SK-N-SH (cell line): ENCODE measurements around the gene FADS1. TPM values are rescaled to one million over a fixed set of nuclear protein-coding genes. Genes with fewer than 3 reads are reported as not detected.

Source experiments
- CTCF ChIA-PET: fragments of 300-600, 350-600 bp; formaldehyde crosslinking; extraction: SDS; loops from one replicate; lab custom pipeline; 2021; lab: Yijun Ruan, JAX
- POLR2A ChIA-PET: fragments of 350-600 bp; sonication (Branson Sonifier 250); formaldehyde crosslinking; extraction: SDS; loops from one replicate; lab custom pipeline; 2020; ENCODE audit warnings: antibody characterized with exemption, inconsistent platforms; lab: Yijun Ruan, JAX
- DNase-seq: peaks from one replicate; pipeline ENCODE4 v3.0.0; 2012
- H2AFZ ChIP-seq: fragments of 200-600 bp; sonication (generic); 2 replicates; pipeline ENCODE4 v1.8.1; 2016; ENCODE audit warnings: antibody characterized with exemption, mild to moderate bottlenecking, low read depth
- H3F3A ChIP-seq: fragments of 200-600 bp; sonication (generic); replicated peaks from 2 replicates; pipeline ENCODE3; 2016; ENCODE audit warnings: antibody characterized with exemption, mild to moderate bottlenecking; ENCODE audit not compliant: insufficient read depth
- H3K27ac ChIP-seq, 2 experiments: fragments of 200-500 bp in 1 of 2; fragments of 200-600 bp in 1 of 2; sonication (Bioruptor generic) in 1 of 2; sonication (generic), shearing (Covaris generic) in 1 of 2; 2 replicates each; pipeline versions ENCODE4 v1.5.1 to v1.6.1; 2014 to 2016; ENCODE audit warnings: low read depth in 2 of 2, inconsistent platforms in 1 of 2, low read length in 1 of 2, mild to moderate bottlenecking in 1 of 2, mixed read lengths in 1 of 2
- H3K27me3 ChIP-seq: fragments of 200-600 bp; sonication (generic), shearing (Covaris generic); 2 replicates; pipeline ENCODE4 v1.6.1; 2016; ENCODE audit warnings: mixed run types; ENCODE audit not compliant: insufficient read depth
- H3K36me3 ChIP-seq, 2 experiments: fragments of 200-500 bp in 1 of 2; fragments of 200-600 bp in 1 of 2; sonication (Bioruptor generic) in 1 of 2; sonication (generic) in 1 of 2; replicated peaks in 1 of 2; 2 replicates each; pipeline versions ENCODE3 to v1.5.1; 2014 to 2016; ENCODE audit warnings: low read length in 1 of 2, mild to moderate bottlenecking in 1 of 2; ENCODE audit not compliant: insufficient read depth in 2 of 2, control insufficient read depth in 1 of 2
- H3K4me1 ChIP-seq, 2 experiments: fragments of 200-500 bp in 1 of 2; fragments of 200-600 bp in 1 of 2; sonication (Bioruptor generic) in 1 of 2; sonication (generic), shearing (Covaris generic) in 1 of 2; 2 replicates each; pipeline versions ENCODE4 v1.5.1 to v1.6.1; 2014 to 2016; ENCODE audit warnings: low read depth in 1 of 2, low read length in 1 of 2, mixed run types in 1 of 2; ENCODE audit not compliant: insufficient read depth in 2 of 2, control insufficient read depth in 1 of 2
- H3K4me2 ChIP-seq: fragments of 200-600 bp; sonication (generic), shearing (Covaris generic); 2 replicates; pipeline ENCODE4 v1.6.1; 2017; ENCODE audit warnings: mixed run types
- H3K4me3 ChIP-seq, 2 experiments: fragments of 200-500 bp in 1 of 2; fragments of 200-600 bp in 1 of 2; sonication (Bioruptor generic) in 1 of 2; sonication (generic), shearing (Covaris generic) in 1 of 2; 2 replicates each; pipeline versions ENCODE4 v1.5.1 to v1.8.1; 2014 to 2016; ENCODE audit warnings: low read depth in 2 of 2, inconsistent platforms in 1 of 2, low read length in 1 of 2, mild to moderate bottlenecking in 1 of 2, mixed read lengths in 1 of 2, moderate library complexity in 1 of 2
- H3K79me2 ChIP-seq: fragments of 200-600 bp; sonication (generic); 2 replicates; pipeline ENCODE4 v1.8.1; 2017; ENCODE audit warnings: mild to moderate bottlenecking; ENCODE audit not compliant: insufficient read depth
- H3K9ac ChIP-seq: fragments of 200-600 bp; sonication (generic); 2 replicates; pipeline ENCODE4 v1.6.1; 2017; ENCODE audit warnings: mixed run types
- H3K9me2 ChIP-seq: fragments of 200-600 bp; sonication (generic); 2 replicates; pipeline ENCODE4 v1.6.1; 2017; ENCODE audit warnings: mixed run types
- H3K9me3 ChIP-seq: fragments of 200-600 bp; sonication (generic); 2 replicates; pipeline ENCODE4 v1.6.1; 2017; ENCODE audit warnings: mixed run types, mild to moderate bottlenecking, moderate library complexity
- H4K20me1 ChIP-seq: fragments of 200-600 bp; sonication (generic); 2 replicates; pipeline ENCODE4 v1.6.1; 2017; ENCODE audit warnings: mild to moderate bottlenecking, mixed run types; ENCODE audit not compliant: insufficient read depth
- ELF1 ChIP-seq: IDR thresholded peaks from 2 replicates; pipeline ENCODE4 v1.4.0; 2012
- EP300 ChIP-seq, 2 experiments: IDR thresholded peaks; 2 replicates each; pipeline versions ENCODE4 v1.4.0 to v1.6.1; 2012; ENCODE audit warnings: borderline replicate concordance in 1 of 2, low read depth in 1 of 2, low read length in 1 of 2
- EZH2phosphoT487 ChIP-seq: fragments of 200-600 bp; sonication (generic); IDR thresholded peaks from 2 replicates; pipeline ENCODE4 v1.6.1; 2017; ENCODE audit warnings: low read depth, mixed run types, mild to moderate bottlenecking, antibody characterized with exemption, moderate library complexity, borderline replicate concordance
- FOSL2 ChIP-seq: IDR thresholded peaks from 2 replicates; pipeline ENCODE4 v1.4.0; 2012; ENCODE audit warnings: low read depth, mild to moderate bottlenecking, moderate library complexity, borderline replicate concordance
- GABPA ChIP-seq: IDR thresholded peaks from 2 replicates; pipeline ENCODE4 v1.4.0; 2012; ENCODE audit warnings: low read depth, mild to moderate bottlenecking
- JUND ChIP-seq: IDR thresholded peaks from 2 replicates; pipeline ENCODE4 v1.4.0; 2012
- MXI1 ChIP-seq: IDR thresholded peaks from 2 replicates; pipeline ENCODE4 v1.6.1; 2012; ENCODE audit warnings: mild to moderate bottlenecking, low read depth, low read length, improper control_type of control experiment
- RCOR1 ChIP-seq: fragments of 150-350 bp; IDR thresholded peaks from 2 replicates; pipeline ENCODE4 v1.6.1; 2017; ENCODE audit warnings: antibody characterized with exemption, low read length
- RFX5 ChIP-seq: IDR thresholded peaks from 2 replicates; pipeline ENCODE4 v1.6.1; 2012; ENCODE audit warnings: mild to moderate bottlenecking, improper control_type of control experiment, low read length
- TAF1 ChIP-seq: IDR thresholded peaks from 2 replicates; pipeline ENCODE4 v1.6.1; 2012; ENCODE audit warnings: low read depth, mild to moderate bottlenecking, low read length, moderate library complexity, borderline replicate concordance
- USF2 ChIP-seq: fragments of 150-350 bp; IDR thresholded peaks from 2 replicates; pipeline ENCODE4 v1.6.1; 2017; ENCODE audit warnings: antibody characterized with exemption, low read length, low read depth, borderline replicate concordance
- WGBS: methylation state at CpG from one replicate; pipeline ENCODE4 v1.1.6; 2017; ENCODE audit warnings: low lambda C conversion rate; 5-methylcytosine and 5-hydroxymethylcytosine counted together
- polyA plus RNA-seq, 3 experiments: library from polyadenylated mRNA; depleted of rRNA; stranded (reverse); fragments of >200 nt; gene quantifications; 2 replicates each; pipeline ENCODE4 v1.2.3, GENCODE V29; 2012

FADS1 gene
- polyA plus RNA-seq, 1 of the 3 experiments (the other 2 are of a cell fraction): 20.6 TPM

GRCh38 chr11:61757213-61757862 lies 59.5 kb downstream of the FADS1 start:
- no peaks in the 10 kb centered on the region for H3K9me2 ChIP-seq
- POLR2A ChIA-PET: interaction anchor here (1.1 kb wide), 1 partner anchor 34 kb away, joined by 3 read pairs; no protein-coding TSS in a partner anchor
- no peak overlapping the region for H3K4me3 ChIP-seq
- peaks cover 9 to 11% of the 10 kb centered on the region in 2 experiments; a peak in 2 of 4 replicates for H3K4me1 ChIP-seq
- no peak for TF ChIP-seq EP300 (IDR thresholded peaks at IDR 0.05; ENCODE audit: borderline replicate concordance in 1 of 2, low read depth in 1 of 2, low read length in 1 of 2)
- no peak for TF ChIP-seq JUND
- no peak for TF ChIP-seq USF2
- TF ChIP-seq ELF1: no peak
- TF ChIP-seq RCOR1: no peak
- no peak for TF ChIP-seq RFX5
- TF ChIP-seq GABPA: no peak
- no peak for TF ChIP-seq MXI1
- no peak for TF ChIP-seq TAF1
- H3K36me3 ChIP-seq: no peaks in the 10 kb centered on the region
- no peak overlapping the region for H3K9ac ChIP-seq
- no peak overlapping the region for H3K27ac ChIP-seq
- WGBS: 90% methylated on average over 2 of the region's 15 CpGs
- no peaks in the 10 kb centered on the region for H3K79me2 ChIP-seq
- no peaks in the 10 kb centered on the region for H3K27me3 ChIP-seq
- no peak overlapping the region for H2AFZ ChIP-seq
- CTCF ChIA-PET: interaction anchor here (0.8 to 14.3 kb wide), 4 partner anchors 10 to 325 kb away, joined by 4 to 140 read pairs (median 43); partner anchors contain the start of genes FEN1 and TMEM258
- DNase-seq: no peak
- H3K9me3 ChIP-seq: no peaks in the 10 kb centered on the region
- H3K4me2 ChIP-seq: no peak overlapping the region
- H3F3A ChIP-seq: no peaks in the 10 kb centered on the region
- no peaks in the 10 kb centered on the region for H4K20me1 ChIP-seq

- Histone ChIP-seq H3K4me2 (peak overlapping the region; percentile 39), H3K27me3 (no peaks in the 10 kb centered on the region), H2AFZ (no peak overlapping the region), H3K27ac (no peak overlapping the region), H3K4me3 (no peak overlapping the region), H3K9ac (no peak overlapping the region), H3F3A (no peaks in the 10 kb centered on the region), H3K4me1 (peaks cover 9 to 14% of the 10 kb centered on the region in 2 experiments; a peak in 2 of 4 replicates), H3K36me3 (no peaks in the 10 kb centered on the region), H4K20me1 (no peaks in the 10 kb centered on the region), H3K79me2 (no peaks in the 10 kb centered on the region), H3K9me2 (no peaks in the 10 kb centered on the region), H3K9me3 (no peaks in the 10 kb centered on the region)
- DNase-seq: no peak
- CTCF ChIA-PET: interaction anchor here (8.1 to 14.3 kb wide), 2 partner anchors 9 to 33 kb away, joined by 81 to 140 read pairs; partner anchors contain the start of genes FEN1 and TMEM258
- WGBS: 71% methylated on average over 8 of the region's 9 CpGs
- TF ChIP-seq FOSL2: peak; percentile 22; the same call in 1 of the 2 replicates
- no peak for TF ChIP-seq EZH2phosphoT487
- POLR2A ChIA-PET: no interaction called here
Observed at GRCh38 chr11:61756452-61757212, 60.2 kb downstream of the FADS1 start.
